Spleen (tissue), 11 donors: ENCODE results near the gene UGDH. TPM values are rescaled to one million over a fixed set of nuclear protein-coding genes. Genes with fewer than 3 reads are reported as not detected.

Source experiments
- DNase-seq: peaks from one replicate; pipeline ENCODE4 v3.0.0-alpha.2; 2020
- H3K27ac ChIP-seq, 8 donors: fragments of 200-600 bp; sonication (generic) in 7 of 8; 1 replicate in 4 of 8; 2 replicates in 4 of 8; pipeline versions ENCODE4 v1.5.0 to v1.8.0; 2016 to 2021; ENCODE audit warnings: inconsistent platforms in 4 of 8, mild to moderate bottlenecking in 4 of 8, moderate library complexity in 1 of 8
- H3K27me3 ChIP-seq, 7 donors: fragments of 200-600 bp; sonication (generic) in 6 of 7; replicated peaks in 1 of 7; 1 replicate in 4 of 7; 2 replicates in 3 of 7; pipeline versions ENCODE4 v1.5.0 to v1.8.0; 2016 to 2021; ENCODE audit warnings: inconsistent platforms in 3 of 7, mild to moderate bottlenecking in 1 of 7
- H3K36me3 ChIP-seq, 6 donors: fragments of 200-600 bp; sonication (generic) in 5 of 6; 1 replicate in 4 of 6; 2 replicates in 2 of 6; pipeline versions ENCODE4 v1.5.0 to v1.8.0; 2016 to 2021; ENCODE audit warnings: inconsistent platforms in 2 of 6
- H3K4me1 ChIP-seq, 6 donors: fragments of 200-600 bp; sonication (generic) in 5 of 6; 1 replicate in 3 of 6; 2 replicates in 3 of 6; pipeline versions ENCODE4 v1.5.0 to v1.8.0; 2016 to 2021; ENCODE audit warnings: inconsistent platforms in 3 of 6
- H3K4me3 ChIP-seq, 8 donors: fragments of 200-600 bp; sonication (generic) in 7 of 8; 1 replicate in 4 of 8; 2 replicates in 4 of 8; pipeline versions ENCODE4 v1.5.0 to v1.8.0; 2016 to 2021; ENCODE audit warnings: inconsistent platforms in 4 of 8, mild to moderate bottlenecking in 4 of 8, moderate library complexity in 2 of 8
- H3K9me3 ChIP-seq, 8 donors: fragments of 200-600 bp; sonication (generic) in 7 of 8; 1 replicate in 4 of 8; 2 replicates in 4 of 8; pipeline versions ENCODE4 v1.5.0 to v1.8.0; 2016 to 2021; ENCODE audit warnings: inconsistent platforms in 4 of 8
- POLR2A ChIP-seq, 3 donors: fragments of 450-650 bp; IDR thresholded peaks; one replicate each; pipeline ENCODE4 v1.5.1; 2017; ENCODE audit warnings: antibody characterized with exemption in 3 of 3, mild to moderate bottlenecking in 1 of 3
- POLR2AphosphoS5 ChIP-seq, 3 donors: sonication (generic); formaldehyde crosslinking; IDR thresholded peaks; one replicate each; pipeline ENCODE4 v1.5.1; 2017; ENCODE audit warnings: antibody characterized with exemption in 3 of 3
- WGBS, 5 donors: extraction: QIAGEN DNeasy Blood & Tissue Kit in 3 of 5; methylation state at CpG; one replicate each; pipeline versions ENCODE4 v1.1.5 to v1.1.7; 2013 to 2018; 5-methylcytosine and 5-hydroxymethylcytosine counted together
- intact Hi-C: fragments of 100-400 bp; cut with DNase I; formaldehyde crosslinking; loops from one replicate; pipeline ENCODE4 v1.15.0; 2023; ENCODE audit warnings: low total_unique reads
- polyA plus RNA-seq, 3 donors: library from polyadenylated mRNA; stranded (reverse); fragments of 200-250 nt; gene quantifications; one replicate each; pipeline ENCODE4 v1.2.1, GENCODE V29; 2013
- total RNA-seq, 7 donors: library from RNA; depleted of rRNA in 3 of 7; stranded (reverse); fragments of >200 nt in 3 of 7; fragmentation: NEBNext Ultra II Directional in 4 of 7; extraction: Animal tissue kit (Norgen Biotek cat#: 25700) in 4 of 7; gene quantifications; one replicate each; pipeline versions ENCODE4 v1.1.0 to v1.2.1, GENCODE V29; 2016 to 2021
- TF ChIP-seq, protein P1 (sequence below), 11 experiments: fragments of 200-600 bp in 7 of 11; fragments of 450-650 bp in 4 of 11; sonication (generic) in 4 of 11; IDR thresholded peaks in 8 of 11; conservative IDR thresholded peaks in 3 of 11; 1 replicate in 7 of 11; 2 replicates in 4 of 11; pipeline versions ENCODE4 v1.4.0 to v1.8.0; 2016 to 2021; ENCODE audit warnings: antibody characterized with exemption in 11 of 11, inconsistent platforms in 4 of 11, mild to moderate bottlenecking in 1 of 11
- donor health status: healthy with polysubstance abuse.
- donor health status: DM: no; HTN: no; CAD: no; lungs with moderate emphysema.
- donor health status: DM: no; HTN: no; CAD: no.
- donor health status: Bipolar disorder and iron deficiency.
- donor health status: healthy.
- donor health status: DM: no; HTN: no; CAD: no.
- donor health status: DM: yes; HTN: yes; CAD: no.

Gene UGDH
- total and polyA plus RNA-seq, 10 donors: 4.1 to 30.8 (median 17.9) TPM

DNA sequence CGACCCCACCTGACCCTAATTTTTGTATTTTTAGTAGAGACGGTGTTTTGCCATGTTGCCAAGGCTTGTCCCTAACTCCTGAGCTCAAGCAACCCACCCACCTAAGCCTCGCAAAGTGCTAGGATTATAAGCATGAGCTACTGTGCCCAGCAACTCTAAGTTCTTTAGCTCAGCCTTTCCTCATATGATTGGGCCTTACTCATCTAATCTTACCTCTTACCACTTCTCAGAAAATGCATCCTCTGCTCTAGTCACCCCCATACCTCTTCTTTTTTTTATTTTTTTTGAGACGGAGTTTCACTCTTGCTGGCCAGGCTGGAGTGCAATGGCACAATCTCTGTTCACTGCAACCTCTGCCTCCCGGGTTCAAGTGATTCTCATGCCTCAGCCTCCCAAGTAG, 35.6 kb upstream of the UGDH start:
- peaks cover 0 to 81% (median 20%) of the 10 kb centered on the region in 6 donors for H3K36me3 ChIP-seq
- DNase-seq: no peak
- H3K4me1 ChIP-seq: no peaks in the 10 kb centered on the region
- H3K9me3 ChIP-seq: peaks cover 0 to 3% (median 0%) of the 10 kb centered on the region in 8 donors
- intact Hi-C loops: no loop called here
- no peak overlapping the region for H3K27ac ChIP-seq
- TF ChIP-seq POLR2AphosphoS5 (IDR thresholded peaks at IDR 0.05): no peak
- no peak for TF ChIP-seq POLR2A (IDR thresholded peaks at IDR 0.05)
- H3K4me3 ChIP-seq: no peak overlapping the region
- 92 to 98% (median 95%) methylated on average over 5 of the region's 5 CpGs for WGBS, 5 donors
- no peaks in the 10 kb centered on the region for H3K27me3 ChIP-seq

GRCh38 chr4:39559626-39560025, 32.4 kb upstream of the UGDH start:
- peaks cover 0 to 81% (median 17%) of the 10 kb centered on the region in 6 donors for H3K36me3 ChIP-seq
- H3K27ac ChIP-seq: no peak overlapping the region
- intact Hi-C loops: no loop called here
- no peaks in the 10 kb centered on the region for H3K4me1 ChIP-seq
- no peaks in the 10 kb centered on the region for H3K27me3 ChIP-seq
- no peak overlapping the region for H3K4me3 ChIP-seq
- H3K9me3 ChIP-seq: no peaks in the 10 kb centered on the region
- TF ChIP-seq POLR2A (IDR thresholded peaks at IDR 0.05) (no peak), POLR2AphosphoS5 (IDR thresholded peaks at IDR 0.05) (no peak)
- TF ChIP-seq, protein P1, sequence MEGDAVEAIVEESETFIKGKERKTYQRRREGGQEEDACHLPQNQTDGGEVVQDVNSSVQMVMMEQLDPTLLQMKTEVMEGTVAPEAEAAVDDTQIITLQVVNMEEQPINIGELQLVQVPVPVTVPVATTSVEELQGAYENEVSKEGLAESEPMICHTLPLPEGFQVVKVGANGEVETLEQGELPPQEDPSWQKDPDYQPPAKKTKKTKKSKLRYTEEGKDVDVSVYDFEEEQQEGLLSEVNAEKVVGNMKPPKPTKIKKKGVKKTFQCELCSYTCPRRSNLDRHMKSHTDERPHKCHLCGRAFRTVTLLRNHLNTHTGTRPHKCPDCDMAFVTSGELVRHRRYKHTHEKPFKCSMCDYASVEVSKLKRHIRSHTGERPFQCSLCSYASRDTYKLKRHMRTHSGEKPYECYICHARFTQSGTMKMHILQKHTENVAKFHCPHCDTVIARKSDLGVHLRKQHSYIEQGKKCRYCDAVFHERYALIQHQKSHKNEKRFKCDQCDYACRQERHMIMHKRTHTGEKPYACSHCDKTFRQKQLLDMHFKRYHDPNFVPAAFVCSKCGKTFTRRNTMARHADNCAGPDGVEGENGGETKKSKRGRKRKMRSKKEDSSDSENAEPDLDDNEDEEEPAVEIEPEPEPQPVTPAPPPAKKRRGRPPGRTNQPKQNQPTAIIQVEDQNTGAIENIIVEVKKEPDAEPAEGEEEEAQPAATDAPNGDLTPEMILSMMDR (IDR thresholded peaks at IDR 0.05 in 8 of 11, conservative IDR thresholded peaks at IDR 0.05 in 3 of 11): no peak
- 89 to 96% (median 93%) methylated on average over 9 of the region's 9 CpGs for WGBS, 5 donors
- no peak for DNase-seq

GRCh38 chr4:39555472-39555871, 28.2 kb upstream of the UGDH start:
- whole genome bisulfite sequencing, 5 donors: 95 to 100% (median 97%) methylated on average over 3 of the region's 3 CpGs
- no peaks in the 10 kb centered on the region for H3K4me1 ChIP-seq
- peaks cover 0 to 85% (median 24%) of the 10 kb centered on the region in 6 donors for H3K36me3 ChIP-seq
- H3K9me3 ChIP-seq: no peaks in the 10 kb centered on the region
- no peak for DNase-seq
- no peak overlapping the region for H3K27ac ChIP-seq
- TF ChIP-seq POLR2AphosphoS5 (IDR thresholded peaks at IDR 0.05) (no peak), POLR2A (IDR thresholded peaks at IDR 0.05) (no peak)
- TF ChIP-seq, protein P1 (IDR thresholded peaks at IDR 0.05 in 8 of 11, conservative IDR thresholded peaks at IDR 0.05 in 3 of 11): no peak
- H3K27me3 ChIP-seq: no peaks in the 10 kb centered on the region
- H3K4me3 ChIP-seq: no peak overlapping the region
- intact Hi-C loops: no loop called here

- intact Hi-C loops: no loop called here
- Histone ChIP-seq H3K27me3 (no peaks in the 10 kb centered on the region), H3K27ac (no peak overlapping the region), H3K36me3 (peaks cover 0 to 52% (median 5%) of the 10 kb centered on the region in 6 donors), H3K4me3 (no peak overlapping the region), H3K4me1 (no peaks in the 10 kb centered on the region), H3K9me3 (no peaks in the 10 kb centered on the region)
- no peak for TF ChIP-seq POLR2A (IDR thresholded peaks at IDR 0.05)
- TF ChIP-seq, protein P1 (IDR thresholded peaks at IDR 0.05 in 8 of 11, conservative IDR thresholded peaks at IDR 0.05 in 3 of 11): no peak
- TF ChIP-seq POLR2AphosphoS5 (IDR thresholded peaks at IDR 0.05): no peak
- WGBS, 5 donors: 89 to 100% (median 95%) methylated on average over 3 of the region's 3 CpGs
- no peak for DNase-seq
Measured at GRCh38 chr4:39548425-39549067, 21.3 kb upstream of the UGDH start.
